Transverse colon (tissue), 4 donors: ENCODE data around the gene IHH. TPM values are rescaled to one million over a fixed set of nuclear protein-coding genes. Genes with fewer than 3 reads are reported as not detected.

Source experiments
- DNase-seq: peaks from one replicate; pipeline ENCODE4 v3.0.0-alpha.2; 2019
- H3K27ac ChIP-seq, 4 donors: fragments of 200-600 bp; sonication (generic); 2 replicates each; pipeline ENCODE4 v1.5.1; 2016 to 2018; ENCODE audit warnings: inconsistent platforms in 4 of 4
- H3K27me3 ChIP-seq: fragments of 200-600 bp; sonication (generic); 2 replicates; pipeline ENCODE4 v1.5.1; 2017; ENCODE audit warnings: inconsistent platforms
- H3K36me3 ChIP-seq, 4 donors: fragments of 200-600 bp; sonication (generic); 2 replicates each; pipeline ENCODE4 v1.5.1; 2017 to 2019; ENCODE audit warnings: inconsistent platforms in 4 of 4
- H3K4me1 ChIP-seq, 4 donors: fragments of 200-600 bp; sonication (generic); 2 replicates each; pipeline ENCODE4 v1.5.1; 2017 to 2020; ENCODE audit warnings: inconsistent platforms in 4 of 4
- H3K4me3 ChIP-seq, 4 donors: fragments of 200-600 bp; sonication (generic); 1 replicate in 1 of 4; 2 replicates in 3 of 4; pipeline versions ENCODE4 v1.5.1 to v1.6.1; 2017 to 2019; ENCODE audit warnings: inconsistent platforms in 4 of 4
- H3K9me3 ChIP-seq, 2 donors: fragments of 200-600 bp; sonication (generic); 2 replicates each; pipeline ENCODE4 v1.5.1; 2017 to 2019; ENCODE audit warnings: inconsistent platforms in 2 of 2
- EP300 ChIP-seq: sonication (generic); formaldehyde crosslinking; IDR thresholded peaks from one replicate; pipeline ENCODE4 v1.6.1; 2017; ENCODE audit warnings: antibody characterized with exemption, low read depth
- POLR2A ChIP-seq: fragments of 450-650 bp; IDR thresholded peaks from one replicate; pipeline ENCODE4 v1.6.1; 2016; ENCODE audit warnings: antibody characterized with exemption, mild to moderate bottlenecking, moderate library complexity
- POLR2AphosphoS5 ChIP-seq, 3 donors: sonication (generic); formaldehyde crosslinking; IDR thresholded peaks; one replicate each; pipeline ENCODE4 v1.6.1; 2016; ENCODE audit warnings: antibody characterized with exemption in 3 of 3
- WGBS, 2 donors: methylation state at CpG; one replicate each; pipeline ENCODE4 v1.1.5; 2018; ENCODE audit warnings: low coverage in 1 of 2; 5-methylcytosine and 5-hydroxymethylcytosine counted together
- in situ Hi-C, 4 donors: fragments of 200-750 bp; cut with MboI; loops; one replicate each; pipeline versions ENCODE4 v1.15.0 to v1.15.1; 2017; ENCODE audit warnings: low sequenced_read_pairs in 3 of 4, low pct_ligation_motif_present in 1 of 4, low pct_unique_long_range_greater_than_20kb in 1 of 4
- intact Hi-C: fragments of 100-400 bp; cut with DNase I; formaldehyde crosslinking; loops from one replicate; pipeline ENCODE4 v1.15.1; 2023; ENCODE audit warnings: low total_unique reads
- total RNA-seq, 4 donors: library from RNA; depleted of rRNA; stranded (reverse); fragments of >200 nt; gene quantifications; one replicate each; pipeline ENCODE4 v1.1.0, GENCODE V29; 2016
- TF ChIP-seq, protein P1 (sequence below), 5 experiments: fragments of 200-600 bp in 3 of 5; fragments of 450-650 bp in 2 of 5; sonication (generic) in 3 of 5; IDR thresholded peaks; 1 replicate in 2 of 5; 2 replicates in 3 of 5; pipeline ENCODE4 v1.5.1; 2016 to 2017; ENCODE audit warnings: antibody characterized with exemption in 5 of 5, inconsistent platforms in 3 of 5, mild to moderate bottlenecking in 2 of 5, moderate library complexity in 1 of 5

Gene IHH
- total RNA-seq = 10 to 100 TPM; 21.1 to 67.4 (median 65.5) TPM

DNA sequence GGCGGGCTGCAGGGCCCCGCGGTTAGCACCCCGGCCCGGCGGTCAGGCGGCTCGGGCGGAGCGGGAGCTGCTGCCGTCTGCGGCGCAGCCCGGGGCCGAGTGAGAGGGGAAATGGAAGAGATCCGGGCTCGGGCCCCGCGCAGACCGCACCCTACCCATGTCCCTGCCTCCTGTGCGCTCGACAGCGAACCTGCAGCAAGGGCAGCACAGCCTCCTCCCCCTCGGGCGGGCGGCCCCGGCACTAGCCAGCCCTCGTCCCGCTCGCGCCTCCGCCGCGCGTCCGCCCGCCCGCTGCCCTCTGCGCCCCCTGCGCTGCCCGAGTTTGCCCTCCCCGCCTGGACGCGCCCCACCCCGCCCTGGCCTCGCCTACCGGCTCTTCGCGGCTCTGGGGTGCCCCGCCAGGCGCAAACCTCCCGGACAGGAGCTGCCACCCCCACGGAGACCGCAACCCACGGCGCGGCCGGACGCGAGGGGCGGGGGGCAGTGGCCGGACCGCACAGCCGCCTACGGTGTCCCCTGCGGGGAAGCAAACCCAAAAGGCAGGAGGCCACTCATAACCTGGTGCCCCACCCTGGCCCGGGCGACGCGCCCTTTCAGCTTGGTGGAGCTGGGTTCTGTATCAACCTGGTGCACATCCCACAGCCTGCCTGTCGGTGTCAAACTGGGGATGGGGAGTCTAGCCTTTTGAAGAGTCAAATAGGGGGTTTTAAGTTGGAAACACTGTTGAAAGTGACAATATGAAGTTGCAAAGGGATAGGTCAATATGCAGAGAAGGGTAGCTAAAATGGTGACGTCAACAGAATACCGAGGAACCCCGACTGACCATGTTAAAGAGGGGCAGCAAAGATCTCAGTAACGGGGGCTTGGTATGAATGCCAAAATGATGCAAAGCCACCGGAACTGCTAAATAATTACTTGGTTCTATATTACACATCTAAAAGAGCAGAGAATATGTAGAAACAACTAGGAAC is at the start of gene IHH:
IHH (minus strand) TSS at position 101 of the 971 bp plus-strand sequence. CDS start 454 bp downstream, outside the sequence.
- H3K4me1 ChIP-seq = peaks cover 13 to 42% (median 37%) of the 10 kb centered on the region in 4 donors
- H3K36me3 ChIP-seq = no peaks in the 10 kb centered on the region
- H3K27ac ChIP-seq = peak within 1 kb of the TSS; percentile 66 to 90 (median 86)
- TF ChIP-seq EP300 (no peak), POLR2AphosphoS5 (IDR thresholded peaks at IDR 0.05) (peak; percentile 69 to 92 (median 90)), POLR2A (peak; percentile 82)
- TF ChIP-seq, protein P1, sequence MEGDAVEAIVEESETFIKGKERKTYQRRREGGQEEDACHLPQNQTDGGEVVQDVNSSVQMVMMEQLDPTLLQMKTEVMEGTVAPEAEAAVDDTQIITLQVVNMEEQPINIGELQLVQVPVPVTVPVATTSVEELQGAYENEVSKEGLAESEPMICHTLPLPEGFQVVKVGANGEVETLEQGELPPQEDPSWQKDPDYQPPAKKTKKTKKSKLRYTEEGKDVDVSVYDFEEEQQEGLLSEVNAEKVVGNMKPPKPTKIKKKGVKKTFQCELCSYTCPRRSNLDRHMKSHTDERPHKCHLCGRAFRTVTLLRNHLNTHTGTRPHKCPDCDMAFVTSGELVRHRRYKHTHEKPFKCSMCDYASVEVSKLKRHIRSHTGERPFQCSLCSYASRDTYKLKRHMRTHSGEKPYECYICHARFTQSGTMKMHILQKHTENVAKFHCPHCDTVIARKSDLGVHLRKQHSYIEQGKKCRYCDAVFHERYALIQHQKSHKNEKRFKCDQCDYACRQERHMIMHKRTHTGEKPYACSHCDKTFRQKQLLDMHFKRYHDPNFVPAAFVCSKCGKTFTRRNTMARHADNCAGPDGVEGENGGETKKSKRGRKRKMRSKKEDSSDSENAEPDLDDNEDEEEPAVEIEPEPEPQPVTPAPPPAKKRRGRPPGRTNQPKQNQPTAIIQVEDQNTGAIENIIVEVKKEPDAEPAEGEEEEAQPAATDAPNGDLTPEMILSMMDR (IDR thresholded peaks at IDR 0.05) = peak in 1 of 5 experiments; percentile 10
- peak; percentile 90 for DNase-seq
- peak within 1 kb of the TSS; percentile 35 to 68 (median 55) for H3K4me3 ChIP-seq
- in situ Hi-C loops (loop anchor here in 1 of 4 donors (10.0 kb wide), 1 partner anchor 64 kb away; no protein-coding TSS in a partner anchor), intact Hi-C loops (no loop called here)
- no peaks in the 10 kb centered on the region for H3K9me3 ChIP-seq
- WGBS, 2 donors = 6 to 11% methylated on average over 4 to 32 of the region's 76 CpGs
- peaks cover 73% of the 10 kb centered on the region for H3K27me3 ChIP-seq

DNA sequence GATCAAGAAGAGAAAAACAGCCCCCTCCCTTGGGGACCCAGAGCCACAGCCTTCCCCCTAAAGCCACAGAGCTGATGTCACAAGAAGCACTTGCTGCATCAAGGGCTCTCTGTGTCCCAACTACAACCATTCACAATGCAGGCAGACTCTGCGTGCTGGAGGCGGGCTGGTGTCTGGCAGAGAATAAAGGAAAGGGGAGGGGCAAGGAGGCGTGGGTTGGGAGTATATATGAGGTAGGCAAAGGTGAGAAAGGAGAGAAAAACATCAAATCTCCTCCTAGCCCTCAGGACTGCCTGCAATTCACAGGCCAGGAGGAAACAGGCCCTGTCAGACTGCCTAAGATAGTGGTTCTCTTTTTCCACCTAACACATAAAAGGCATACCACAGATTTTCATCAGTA is 48.8 kb upstream of the IHH start:
- 47 to 53% methylated on average over 3 of the region's 3 CpGs for WGBS, 2 donors
- H3K36me3 ChIP-seq = no peaks in the 10 kb centered on the region
- H3K4me3 ChIP-seq = no peak overlapping the region
- peaks cover 0 to 72% (median 54%) of the 10 kb centered on the region in 4 donors for H3K4me1 ChIP-seq
- peak; percentile 80 for DNase-seq
- no peaks in the 10 kb centered on the region for H3K27me3 ChIP-seq
- in situ Hi-C loops (no loop called here), intact Hi-C loops (no loop called here)
- H3K27ac ChIP-seq = peak overlapping the region; percentile 67 to 87 (median 84)
- no peaks in the 10 kb centered on the region for H3K9me3 ChIP-seq
- TF ChIP-seq EP300 (no peak), POLR2A (peak; percentile 30), POLR2AphosphoS5 (IDR thresholded peaks at IDR 0.05) (peak; percentile 21 to 71 (median 39))
- TF ChIP-seq, protein P1 (IDR thresholded peaks at IDR 0.05) = no peak

DNA sequence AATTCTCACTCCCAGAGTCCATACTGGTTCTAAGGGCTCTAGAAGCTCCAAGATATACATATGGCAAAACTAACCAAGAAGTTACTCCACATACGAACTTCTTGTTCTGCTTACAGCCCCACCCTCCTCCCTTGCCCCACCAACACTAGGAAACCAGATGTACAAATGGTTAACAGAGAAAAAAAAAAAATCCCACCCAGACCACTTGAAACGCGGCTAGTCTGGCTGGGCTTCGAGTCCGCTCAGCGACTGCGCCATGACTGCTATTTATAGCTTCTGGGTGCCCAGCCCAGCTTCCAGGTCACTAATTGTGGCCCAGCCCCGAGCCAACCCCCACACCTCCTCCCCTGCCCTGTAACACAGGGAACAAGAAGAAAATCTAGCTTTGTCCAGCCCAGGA is 47.0 kb upstream of the IHH start:
- intact Hi-C loops = no loop called here
- H3K4me1 ChIP-seq = peaks cover 0 to 59% (median 45%) of the 10 kb centered on the region in 4 donors
- in situ Hi-C loops = no loop called here
- peak overlapping the region in 3 of 4 donors; percentile 20 to 53 (median 52) for H3K27ac ChIP-seq
- TF ChIP-seq POLR2A = peak; percentile 10
- TF ChIP-seq, protein P1 (IDR thresholded peaks at IDR 0.05) = no peak
- H3K27me3 ChIP-seq = no peaks in the 10 kb centered on the region
- H3K36me3 ChIP-seq = no peaks in the 10 kb centered on the region
- no peaks in the 10 kb centered on the region for H3K9me3 ChIP-seq
- H3K4me3 ChIP-seq = peak overlapping the region in 1 of 4 donors; percentile 4
- 48% methylated on average over 8 of the region's 8 CpGs; no CpG with 5 or more reads in 1 of the 2 donors for WGBS, 2 donors
- peak; percentile 45 for DNase-seq

DNA sequence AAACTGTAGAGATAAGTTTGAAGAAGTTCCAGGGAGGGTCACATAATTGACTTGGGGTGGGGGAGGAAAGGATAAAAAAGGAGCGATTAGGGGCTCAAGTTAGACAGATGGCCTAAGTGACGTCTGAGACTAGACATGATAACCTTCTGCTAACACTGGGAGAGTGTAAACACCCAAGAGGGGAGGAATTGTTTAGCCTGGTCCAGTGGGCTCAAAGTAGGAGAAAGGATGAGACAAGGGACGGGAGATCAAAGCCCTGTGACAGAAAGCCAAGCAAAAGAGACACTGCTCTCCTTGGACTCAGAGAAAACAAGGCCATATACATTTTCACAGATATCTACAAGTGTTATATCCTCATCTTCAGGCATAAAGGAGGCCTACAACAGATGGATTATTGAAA is 45.5 kb upstream of the IHH start:
- H3K27me3 ChIP-seq = no peaks in the 10 kb centered on the region
- intact Hi-C loops (no loop called here), in situ Hi-C loops (no loop called here)

More for the DNA sequence above, 45.5 kb upstream of the IHH start:
- no peak overlapping the region for H3K27ac ChIP-seq
- TF ChIP-seq POLR2A (no peak), EP300 (no peak)
- TF ChIP-seq, protein P1 (IDR thresholded peaks at IDR 0.05) = no peak
- H3K4me3 ChIP-seq = no peak overlapping the region
- WGBS, 2 donors = 90 to 91% methylated on average over 2 to 3 of the region's 3 CpGs
- no peak for DNase-seq
- peaks cover 0 to 49% (median 39%) of the 10 kb centered on the region in 4 donors for H3K4me1 ChIP-seq
- H3K36me3 ChIP-seq = peaks cover 0 to 4% (median 0%) of the 10 kb centered on the region in 4 donors
- H3K9me3 ChIP-seq = no peaks in the 10 kb centered on the region
